NCI-H1048 (cell line): ENCODE data around the gene ZNF365.

Source experiments
- DNase-seq: peaks from one replicate; lab custom pipeline; 2025; lab: John Stamatoyannopoulos, UW

Gene ZNF365

DNA sequence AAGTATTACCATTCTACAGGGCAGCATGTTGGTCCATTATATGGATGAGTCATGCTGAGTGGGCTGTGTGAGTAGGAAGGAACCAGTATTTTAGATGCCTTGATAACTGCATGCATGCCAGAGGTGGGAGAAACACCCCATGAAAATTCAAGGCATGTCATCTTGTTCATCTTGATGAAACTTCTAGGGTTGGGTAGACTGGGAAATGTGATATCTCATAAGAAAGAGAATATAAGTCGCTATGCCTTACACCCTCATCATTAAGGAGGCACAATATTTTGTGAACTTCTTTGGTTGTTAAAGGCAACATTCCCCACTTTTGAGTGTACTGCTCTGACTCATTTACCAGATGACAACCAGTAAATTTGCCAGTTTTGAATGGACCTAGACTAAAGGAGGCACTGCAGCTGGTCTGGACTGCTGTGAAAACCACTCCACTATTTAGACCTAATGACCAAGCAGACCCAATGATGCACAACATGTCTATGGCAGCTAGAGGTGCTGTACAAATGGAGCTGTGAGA lies 48.0 kb downstream of the ZNF365 start:
- DNase-seq = no peak

DNA sequence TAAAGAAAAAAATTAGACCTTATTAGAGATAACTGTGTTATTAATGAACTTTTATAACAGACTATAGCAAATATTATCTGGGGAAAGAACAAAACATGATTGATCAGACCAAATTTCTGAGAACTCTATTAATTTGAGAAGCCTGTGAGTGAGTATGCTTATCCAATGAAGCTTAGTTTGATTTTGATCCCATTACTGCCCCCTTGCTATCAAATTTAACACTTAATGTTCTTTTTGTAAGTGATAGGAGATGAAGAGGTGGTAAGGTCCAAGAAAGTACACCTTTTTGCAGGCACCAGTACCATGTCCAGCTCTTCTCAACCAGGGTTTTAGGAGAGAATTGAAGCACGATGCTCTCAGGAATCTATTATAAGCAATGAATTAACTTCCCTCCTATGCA lies 49.9 kb downstream of the ZNF365 start:
- DNase-seq = no peak

DNA sequence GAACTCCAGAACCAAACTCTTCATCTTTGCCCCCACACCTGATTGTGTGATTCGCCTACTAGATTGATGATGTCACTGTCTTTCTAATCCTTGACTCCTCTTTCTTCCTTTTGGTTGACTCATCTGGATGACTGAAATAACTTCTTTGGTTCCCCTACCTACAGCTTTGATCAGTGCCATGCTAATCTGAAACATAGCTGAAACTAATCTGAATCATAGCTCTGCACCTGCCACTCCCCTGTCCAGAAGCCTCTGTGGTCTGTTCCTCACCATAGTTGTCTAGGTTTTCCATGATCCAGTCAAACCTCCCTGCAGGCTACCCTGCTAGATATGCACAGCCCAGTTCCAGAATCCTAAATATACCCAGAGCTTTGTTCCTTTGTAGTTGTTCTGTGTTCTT lies 51.9 kb downstream of the ZNF365 start:
- DNase-seq = no peak

DNA sequence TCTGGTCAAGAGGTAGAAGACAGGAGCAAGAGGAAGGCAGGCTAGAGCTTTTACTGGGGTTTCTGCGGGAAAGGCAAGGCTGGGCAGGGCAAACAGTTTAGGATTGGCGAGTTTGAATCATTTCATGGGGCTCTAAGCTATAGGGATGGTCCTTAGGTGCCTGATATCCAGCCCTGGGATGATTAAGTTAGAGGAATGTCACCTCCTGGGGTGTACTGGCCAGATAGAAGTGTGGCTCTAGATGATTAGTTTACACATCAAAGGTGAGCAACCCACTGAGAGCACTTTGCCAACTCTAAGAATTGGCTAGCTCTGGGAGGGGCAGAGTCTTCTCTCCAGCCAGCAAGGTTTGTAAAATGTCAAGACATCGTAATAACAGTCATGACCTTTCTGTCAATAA lies 52.4 kb downstream of the ZNF365 start:
- DNase-seq = no peak

DNA sequence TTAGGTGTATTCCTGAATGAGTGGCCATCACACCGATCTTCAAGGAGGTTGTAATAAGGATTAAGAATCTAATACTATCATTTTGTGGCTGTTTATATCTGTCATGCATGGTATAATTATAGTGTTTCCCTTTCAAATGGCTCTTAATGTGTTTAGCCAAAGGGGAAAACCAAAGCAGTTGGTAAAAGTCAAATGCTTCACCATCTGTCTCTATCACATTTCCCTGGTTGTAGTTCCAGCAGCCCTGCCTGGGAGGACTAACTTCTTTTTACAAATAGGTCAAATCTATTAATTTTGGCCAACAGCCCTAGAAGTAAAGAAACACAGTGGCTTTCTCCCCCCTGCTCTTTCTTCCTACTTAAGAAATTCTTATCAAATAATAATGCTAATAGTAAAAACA lies 56.7 kb downstream of the ZNF365 start:
- no peak for DNase-seq

DNA sequence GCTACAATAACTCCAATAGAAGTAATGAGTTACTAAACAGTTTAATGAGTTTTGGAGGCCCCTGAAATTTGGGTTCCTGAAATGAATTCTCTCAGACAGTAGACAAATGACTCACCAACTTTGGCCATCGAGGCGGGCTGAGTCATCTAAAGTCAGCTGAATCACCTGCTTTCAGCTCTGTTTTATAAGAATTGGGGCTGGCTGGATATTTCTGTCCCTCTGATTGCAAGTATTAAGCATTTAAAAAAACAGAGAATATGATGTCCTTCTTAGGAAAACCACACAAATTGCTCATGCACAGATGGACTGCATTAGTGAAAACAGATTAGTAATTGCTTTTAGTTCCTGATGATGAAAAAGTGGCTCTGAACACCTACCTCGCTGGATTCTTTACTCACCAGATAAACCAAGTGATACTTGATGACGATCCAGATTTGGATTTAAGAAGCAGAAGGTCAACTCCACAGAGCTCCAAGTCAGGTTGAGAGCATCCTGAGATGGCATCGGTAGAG lies 59.1 kb downstream of the ZNF365 start:
- DNase-seq = no peak

DNA sequence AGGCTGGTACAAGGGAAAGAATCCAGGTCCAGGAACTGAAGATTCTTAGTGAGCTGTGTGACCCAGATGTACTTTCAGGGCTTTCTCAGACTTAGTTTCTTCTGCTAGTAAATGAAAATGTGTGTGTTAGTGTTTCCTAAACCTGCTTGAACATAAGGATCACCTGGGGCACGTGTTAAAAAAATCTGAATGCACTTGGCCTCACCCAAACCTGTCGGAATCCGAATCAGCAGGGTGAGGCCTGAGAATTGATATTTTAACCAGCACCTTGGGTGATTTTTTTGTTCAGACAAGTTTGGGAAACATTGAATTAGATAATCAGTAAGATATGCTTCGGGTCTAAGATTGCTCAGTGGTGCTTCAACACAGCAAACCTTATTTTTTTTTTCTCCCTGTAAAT lies 59.7 kb downstream of the ZNF365 start:
- no peak for DNase-seq

DNA sequence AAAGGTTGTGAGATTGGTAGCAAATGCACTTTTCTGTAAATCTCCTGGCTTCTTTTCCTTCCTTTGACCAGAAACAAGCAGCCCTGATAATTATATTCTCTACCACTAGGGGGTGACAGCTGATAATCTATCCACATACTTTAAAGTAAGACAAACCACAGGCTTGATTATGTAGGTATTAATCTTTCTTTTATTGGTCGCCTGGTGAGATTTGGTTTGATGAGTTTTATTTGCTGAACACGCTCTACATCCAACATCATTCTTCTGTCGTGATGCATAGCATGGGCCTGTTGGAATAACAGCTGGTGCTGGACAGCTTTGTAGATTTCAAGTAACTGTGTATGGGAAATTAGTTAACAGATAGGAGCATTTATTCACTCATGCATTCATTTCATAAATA lies 63.5 kb downstream of the ZNF365 start:
- DNase-seq = peak; percentile 25

DNA sequence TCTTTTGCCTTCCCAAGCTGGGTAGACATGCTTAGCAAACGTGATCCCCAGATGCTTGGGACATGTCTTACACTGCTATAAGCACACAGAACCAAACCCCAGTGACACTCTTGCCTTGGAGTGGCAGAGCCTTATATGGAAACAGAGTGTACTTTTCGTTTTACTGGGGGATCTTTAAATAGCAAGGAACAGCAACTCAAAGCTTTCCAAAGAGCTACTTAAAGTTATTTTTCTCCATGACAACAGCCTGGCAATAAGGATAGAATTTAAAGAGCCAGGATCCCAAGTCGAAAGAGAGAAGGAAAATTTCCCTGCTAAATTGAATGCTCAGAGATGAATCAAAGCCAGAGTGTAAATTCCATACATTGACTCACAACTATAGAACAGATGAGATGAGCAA lies 67.8 kb downstream of the ZNF365 start:
- DNase-seq = no peak

DNA sequence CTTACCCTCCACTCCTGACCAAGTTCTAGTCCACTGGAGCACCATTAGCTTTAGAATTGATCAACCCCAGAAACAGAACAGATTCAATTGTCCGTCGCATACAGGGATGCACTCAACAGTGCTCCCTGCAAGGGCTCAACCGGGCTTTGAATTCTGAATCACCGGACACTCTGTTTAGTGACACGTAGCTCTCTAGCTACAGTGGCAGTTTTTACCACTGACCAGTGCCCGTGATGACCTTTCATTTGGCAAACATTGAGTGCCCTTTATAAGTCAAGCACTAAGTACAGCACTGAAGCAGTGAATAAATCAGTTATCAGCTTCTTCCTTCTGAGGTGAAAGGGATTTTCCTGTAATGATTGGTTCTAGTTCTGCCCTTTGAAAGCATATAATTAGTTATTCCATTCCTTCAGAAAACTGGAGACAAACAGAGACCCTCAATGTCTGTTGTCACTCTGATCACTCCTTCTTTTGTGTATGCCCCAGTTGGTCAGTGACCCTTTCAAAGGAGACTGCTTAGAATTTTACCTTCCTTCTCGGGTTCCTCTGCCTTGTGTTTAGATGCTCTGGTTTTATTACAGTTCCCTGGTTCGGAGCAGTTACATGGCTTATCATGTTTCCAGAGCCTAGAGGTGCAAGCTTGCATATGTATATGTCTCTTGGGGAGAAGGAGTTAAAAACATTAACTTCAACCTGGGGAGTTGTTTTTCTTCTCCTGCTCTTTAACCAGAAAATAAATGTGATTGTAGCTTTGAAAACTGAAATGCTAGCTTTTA lies 68.9 kb downstream of the ZNF365 start:
- DNase-seq = no peak

DNA sequence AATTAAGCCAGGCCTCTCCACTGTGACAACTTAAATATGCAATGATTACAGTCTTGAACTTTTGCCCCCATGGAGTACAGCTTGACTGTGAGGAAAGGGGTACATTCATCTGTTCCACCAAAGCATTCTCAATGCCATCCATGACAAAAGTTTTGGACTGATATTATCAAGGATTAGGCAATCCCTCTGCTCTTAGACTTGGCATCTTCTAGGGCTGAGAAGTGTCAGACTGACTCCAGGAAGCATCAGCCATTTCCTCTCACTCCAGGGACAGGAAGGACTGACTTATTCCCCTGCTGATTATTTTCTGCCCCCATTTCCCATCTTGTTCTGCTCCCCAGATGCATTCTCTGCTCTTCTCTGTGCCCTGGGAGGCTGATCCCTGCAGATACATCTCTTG lies 69.7 kb downstream of the ZNF365 start:
- DNase-seq = no peak

DNA sequence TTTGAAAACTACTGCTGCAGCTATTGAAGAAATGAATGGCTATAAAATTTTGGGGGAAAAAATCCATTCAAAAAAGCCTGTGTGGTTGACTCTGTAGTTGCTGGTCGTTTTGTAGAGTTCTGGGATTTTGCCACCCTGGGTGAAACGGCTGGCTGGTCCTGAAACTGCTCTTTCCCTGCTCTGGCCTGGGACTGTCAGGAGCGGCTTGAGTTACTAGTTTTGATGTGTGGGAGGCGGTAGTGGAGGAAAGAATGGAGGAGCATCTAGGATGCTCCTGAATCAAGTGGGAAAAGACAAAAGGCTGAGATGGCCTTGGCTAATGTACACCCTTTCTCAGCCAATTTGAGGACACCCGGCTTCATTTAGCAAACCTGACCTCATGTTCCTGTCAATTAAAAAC lies 72.5 kb downstream of the ZNF365 start:
- no peak for DNase-seq

DNA sequence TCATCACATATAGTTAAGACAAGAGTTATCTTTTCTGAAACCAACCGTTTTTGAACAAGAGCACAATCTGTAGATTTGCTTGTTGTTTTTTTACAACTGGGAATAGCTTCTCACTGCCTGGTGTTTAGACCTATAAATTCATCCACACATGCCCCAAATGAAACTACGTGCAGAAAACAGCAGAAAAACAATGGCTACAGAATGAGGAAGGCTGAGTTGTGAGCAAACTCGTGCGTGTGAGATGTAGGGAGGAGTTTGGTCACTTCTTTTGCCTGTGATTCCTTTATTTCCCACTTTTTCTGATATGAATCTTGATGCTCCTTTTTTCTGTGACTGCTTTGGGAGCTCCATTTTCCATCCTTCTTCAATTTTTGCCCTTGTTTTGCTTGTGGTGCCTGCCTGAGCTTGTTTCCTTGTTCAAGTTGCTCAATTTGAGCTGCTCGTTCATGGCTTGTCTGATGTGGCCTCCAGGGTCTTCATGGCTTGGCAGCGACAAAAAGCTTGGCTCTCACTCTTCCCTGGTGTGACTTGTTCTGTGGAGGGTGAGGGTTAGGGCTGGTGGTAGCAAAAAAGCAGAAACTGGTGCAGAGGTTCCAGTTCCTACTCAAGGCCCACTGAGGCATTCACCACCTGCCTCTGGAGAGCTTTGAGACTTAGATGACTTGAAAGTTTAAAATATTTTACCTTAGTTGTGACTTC lies 76.9 kb downstream of the ZNF365 start:
- DNase-seq = no peak

DNA sequence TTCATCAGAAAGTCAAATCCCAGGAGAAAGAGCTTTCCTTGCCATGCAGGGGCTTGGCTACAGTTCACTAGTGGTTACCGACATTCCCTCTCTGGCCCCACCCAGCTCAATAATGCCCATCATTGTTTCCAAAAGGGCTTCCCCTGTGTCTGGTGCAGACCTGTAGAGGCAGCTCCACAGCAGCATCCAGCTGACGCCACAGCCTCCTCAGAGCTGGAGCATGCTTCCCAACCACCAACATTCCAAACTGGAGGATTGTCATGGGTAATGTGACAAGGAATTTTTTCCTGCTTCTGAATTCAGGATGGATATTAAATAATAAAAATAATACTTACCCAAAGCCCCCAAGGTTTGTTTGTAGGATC lies 77.4 kb downstream of the ZNF365 start:
- no peak for DNase-seq
